ENCODE results near the gene SUSD5.
"Not testable (repeated sequence)": the region's sequence is repeated elsewhere in the genome, so short reads cannot be mapped to it uniquely, and the experiment has no call there.

The SUSD5 gene

GRCh38 chr3:33162621-33163020 lies 56.0 kb downstream of the SUSD5 start:
- DNase-seq; intact Hi-C loops (cut with DNase I): not testable (repeated sequence)

GRCh38 chr3:33159981-33160380 lies 58.6 kb downstream of the SUSD5 start:
- intact Hi-C loops (cut with DNase I) = no loop called here
- DNase-seq = no peak

- no peak for DNase-seq
- intact Hi-C loops (cut with DNase I) = no loop called here
These were observed 59.4 kb downstream of the SUSD5 start for GRCh38 chr3:33159234-33159633.

- intact Hi-C loops (cut with DNase I) = no loop called here
These were observed 63.3 kb downstream of the SUSD5 start for GRCh38 chr3:33155301-33155700.

GRCh38 chr3:33153782-33154181 lies 64.8 kb downstream of the SUSD5 start:
- intact Hi-C loops (cut with DNase I) = no loop called here

More at GRCh38 chr3:33155301-33155700, 63.3 kb downstream of the SUSD5 start:
- no peak for DNase-seq

GRCh38 chr3:33152363-33153360 lies 65.9 kb downstream of the SUSD5 start:
- DNase-seq = no peak
- intact Hi-C loops (cut with DNase I) = no loop called here

More at GRCh38 chr3:33153782-33154181, 64.8 kb downstream of the SUSD5 start:
- DNase-seq = no peak

- intact Hi-C loops (cut with DNase I) = no loop called here
- peak in 1 of 42 donors; percentile 27 for DNase-seq
These were observed 69.3 kb downstream of the SUSD5 start for GRCh38 chr3:33149342-33149741.

GRCh38 chr3:33146791-33147445 lies 71.7 kb downstream of the SUSD5 start:
- DNase-seq = peak in 40 of 42 donors; percentile 8 to 88 (median 52)

GRCh38 chr3:33145901-33146580 lies 72.6 kb downstream of the SUSD5 start:
- DNase-seq = peak in 1 of 42 donors; percentile 16
- intact Hi-C loops (cut with DNase I) = no loop called here

More at GRCh38 chr3:33146791-33147445, 71.7 kb downstream of the SUSD5 start:
- intact Hi-C loops (cut with DNase I) = no loop called here

GRCh38 chr3:33145221-33145900 lies 73.2 kb downstream of the SUSD5 start:
- no peak for DNase-seq
- intact Hi-C loops (cut with DNase I) = no loop called here

GRCh38 chr3:33144433-33144832 lies 74.2 kb downstream of the SUSD5 start:
- intact Hi-C loops (cut with DNase I) = no loop called here
- DNase-seq = peak in 1 of 42 donors; percentile 35

GRCh38 chr3:33141006-33141405 lies 77.6 kb downstream of the SUSD5 start:
- DNase-seq = no peak
- intact Hi-C loops (cut with DNase I) = no loop called here

GRCh38 chr3:33139996-33140395 lies 78.6 kb downstream of the SUSD5 start:
- DNase-seq = no peak
- intact Hi-C loops (cut with DNase I) = no loop called here

- intact Hi-C loops (cut with DNase I); DNase-seq: not testable (repeated sequence)
These were observed 79.5 kb downstream of the SUSD5 start for GRCh38 chr3:33139006-33139623.

- intact Hi-C loops (cut with DNase I) = no loop called here
- DNase-seq = no peak
These were observed 80.9 kb downstream of the SUSD5 start for GRCh38 chr3:33137691-33138090.

GRCh38 chr3:33134026-33134625 lies 84.5 kb downstream of the SUSD5 start:
- DNase-seq = no peak
- intact Hi-C loops (cut with DNase I) = no loop called here

- DNase-seq = no peak
- intact Hi-C loops (cut with DNase I) = no loop called here
These were observed 86.6 kb downstream of the SUSD5 start for GRCh38 chr3:33132019-33132360.

All from head of caudate nucleus (tissue), 42 donors.